IMR-90 (cell line): ENCODE results near the gene VIT. TPM values are rescaled to one million over a fixed set of nuclear protein-coding genes. Genes with fewer than 3 reads are reported as not detected.

Experiments used
- ATAC-seq: fragments of 200-7000 bp; cut with Tn5 transposase; 2 replicates; pipeline ENCODE4 v1.9.1; 2020; ENCODE audit warnings: low read depth, mild to moderate bottlenecking, moderate library complexity
- BruUV-seq: library from RNA; stranded (reverse); fragments of 400-500 nt; replicated peaks from 2 replicates; lab custom pipeline; 2021; lab: Mats Ljungman, UMichigan
- CTCF ChIA-PET: fragments of 300-600 bp; formaldehyde crosslinking; extraction: SDS; loops from one replicate; lab custom pipeline; 2021; ENCODE audit warnings: antibody characterized with exemption; lab: Yijun Ruan, JAX
- POLR2A ChIA-PET: fragments of 300-600 bp; sonication (Branson Sonifier 250); formaldehyde crosslinking; loops from one replicate; lab custom pipeline; 2022; ENCODE audit warnings: antibody characterized with exemption; ENCODE audit not compliant: unreplicated experiment; lab: Charles Lee
- DNase-seq: peaks from one replicate; pipeline ENCODE4 v3.0.0; 2013
- H2AFZ ChIP-seq: replicated peaks from 2 replicates; pipeline ENCODE3; 2013; ENCODE audit warnings: low read length, mild to moderate bottlenecking; ENCODE audit not compliant: poor library complexity
- H2AK5ac ChIP-seq: 2 replicates; pipeline ENCODE4 v1.6.1; 2013; ENCODE audit warnings: low read depth, low read length, inconsistent platforms
- H2AK9ac ChIP-seq: replicated peaks from 2 replicates; pipeline ENCODE3; 2013; ENCODE audit warnings: mild to moderate bottlenecking, low read depth, low read length, moderate library complexity; ENCODE audit not compliant: poor library complexity
- H2BK120ac ChIP-seq: 2 replicates; pipeline ENCODE4 v1.6.1; 2013; ENCODE audit warnings: low read depth, low read length, inconsistent platforms
- H2BK15ac ChIP-seq: 3 replicates; pipeline ENCODE4 v1.6.1; 2013; ENCODE audit warnings: low read depth, low read length, inconsistent platforms
- H2BK20ac ChIP-seq: 2 replicates; pipeline ENCODE4 v1.6.1; 2013; ENCODE audit warnings: low read depth, mild to moderate bottlenecking, inconsistent platforms, low read length, moderate library complexity
- H2BK5ac ChIP-seq: 2 replicates; pipeline ENCODE4 v1.6.1; 2013; ENCODE audit warnings: mild to moderate bottlenecking, low read depth, low read length, inconsistent platforms; ENCODE audit not compliant: poor library complexity, severe bottlenecking
- H3K14ac ChIP-seq: replicated peaks from 2 replicates; pipeline ENCODE4 v1.6.1; 2013; ENCODE audit warnings: low read depth, low read length, inconsistent platforms
- H3K18ac ChIP-seq: 2 replicates; pipeline ENCODE4 v1.6.1; 2013; ENCODE audit warnings: low read depth, low read length, control low read depth
- H3K23ac ChIP-seq: 2 replicates; pipeline ENCODE4 v1.6.1; 2013; ENCODE audit warnings: low read depth, low read length, inconsistent platforms
- H3K27ac ChIP-seq: 2 replicates; pipeline ENCODE4 v1.5.1; 2013; ENCODE audit warnings: mild to moderate bottlenecking, control low read depth, low read length; ENCODE audit not compliant: insufficient read depth
- H3K27me3 ChIP-seq: 2 replicates; pipeline ENCODE4 v1.6.1; 2013; ENCODE audit warnings: low read length; ENCODE audit not compliant: control insufficient read depth, insufficient read depth
- H3K36me3 ChIP-seq: 2 replicates; pipeline ENCODE4 v1.6.1; 2013; ENCODE audit warnings: low read length, mixed read lengths; ENCODE audit not compliant: control insufficient read depth, insufficient read depth
- H3K4ac ChIP-seq: 2 replicates; pipeline ENCODE4 v1.6.1; 2013; ENCODE audit warnings: low read depth, low read length, inconsistent platforms
- H3K4me1 ChIP-seq: 2 replicates; pipeline ENCODE4 v1.6.1; 2013; ENCODE audit warnings: low read length, mixed read lengths; ENCODE audit not compliant: control insufficient read depth, insufficient read depth
- H3K4me2 ChIP-seq: 2 replicates; pipeline ENCODE4 v1.6.1; 2013; ENCODE audit warnings: low read depth, mild to moderate bottlenecking, control low read depth, low read length, moderate library complexity
- H3K4me3 ChIP-seq: 2 replicates; pipeline ENCODE4 v1.5.1; 2013; ENCODE audit warnings: low read depth, mild to moderate bottlenecking, control low read depth, low read length, moderate library complexity; ENCODE audit not compliant: insufficient read depth
- H3K56ac ChIP-seq: 2 replicates; pipeline ENCODE4 v1.6.1; 2013; ENCODE audit warnings: low read length, inconsistent platforms; ENCODE audit not compliant: insufficient read depth; ENCODE audit errors: extremely low read depth
- H3K79me1 ChIP-seq, 2 experiments: 2 replicates each; pipeline ENCODE4 v1.6.1; 2013; ENCODE audit warnings: low read length in 2 of 2, inconsistent platforms in 1 of 2, low read depth in 1 of 2
- H3K9ac ChIP-seq: 2 replicates; pipeline ENCODE4 v1.6.1; 2013; ENCODE audit warnings: low read depth, low read length, control low read depth
- H3K9me1 ChIP-seq: 2 replicates; pipeline ENCODE4 v1.6.1; 2013; ENCODE audit warnings: low read length, inconsistent platforms; ENCODE audit not compliant: insufficient read depth
- H3K9me3 ChIP-seq: 2 replicates; pipeline ENCODE4 v1.6.1; 2013; ENCODE audit warnings: low read length; ENCODE audit not compliant: control insufficient read depth, insufficient read depth
- H4K20me1 ChIP-seq: 2 replicates; pipeline ENCODE4 v1.6.1; 2013; ENCODE audit warnings: low read length, inconsistent platforms; ENCODE audit not compliant: insufficient read depth
- H4K5ac ChIP-seq: 2 replicates; pipeline ENCODE4 v1.6.1; 2013; ENCODE audit warnings: mild to moderate bottlenecking, low read depth, low read length, control low read depth
- H4K8ac ChIP-seq, 2 experiments: 2 replicates each; pipeline ENCODE4 v1.6.1; 2013; ENCODE audit warnings: low read depth in 2 of 2, low read length in 2 of 2, control low read depth in 1 of 2, inconsistent platforms in 1 of 2
- H4K91ac ChIP-seq: 2 replicates; pipeline ENCODE4 v1.6.1; 2013; ENCODE audit warnings: low read depth, low read length, inconsistent platforms; ENCODE audit not compliant: insufficient read depth
- BHLHE40 ChIP-seq: fragments of 150-350 bp; IDR thresholded peaks from 2 replicates; pipeline ENCODE4 v1.6.1; 2016; ENCODE audit warnings: mild to moderate bottlenecking, low read depth, low read length
- CEBPB ChIP-seq: IDR thresholded peaks from 2 replicates; pipeline ENCODE4 v1.6.1; 2012; ENCODE audit warnings: low read depth, low read length, improper control_type of control experiment
- CHD1 ChIP-seq: IDR thresholded peaks from 2 replicates; pipeline ENCODE4 v1.6.1; 2012; ENCODE audit warnings: low read depth, low read length, improper control_type of control experiment
- FOS ChIP-seq: fragments of 150-350 bp; IDR thresholded peaks from 2 replicates; pipeline ENCODE4 v1.6.1; 2016; ENCODE audit warnings: low read depth, low read length
- MAFK ChIP-seq: IDR thresholded peaks from 2 replicates; pipeline ENCODE4 v1.6.1; 2012; ENCODE audit warnings: low read depth, low read length, improper control_type of control experiment
- MAZ ChIP-seq: IDR thresholded peaks from 2 replicates; pipeline ENCODE4 v1.6.1; 2012; ENCODE audit warnings: low read depth, mild to moderate bottlenecking, low read length, improper control_type of control experiment, moderate library complexity, borderline replicate concordance
- MXI1 ChIP-seq: IDR thresholded peaks from 2 replicates; pipeline ENCODE4 v1.6.1; 2012; ENCODE audit warnings: low read depth, mild to moderate bottlenecking, low read length, moderate library complexity, borderline replicate concordance
- NFE2L2 ChIP-seq: fragments of 150-350 bp; IDR thresholded peaks from 2 replicates; pipeline ENCODE4 v1.6.1; 2016; ENCODE audit warnings: low read depth, mild to moderate bottlenecking, low read length
- POLR2A ChIP-seq: IDR thresholded peaks from 2 replicates; pipeline ENCODE4 v1.6.1; 2012; ENCODE audit warnings: mild to moderate bottlenecking, low read depth, low read length
- RAD21 ChIP-seq: IDR thresholded peaks from 2 replicates; pipeline ENCODE4 v1.6.1; 2012; ENCODE audit warnings: low read length, improper control_type of control experiment
- RCOR1 ChIP-seq: IDR thresholded peaks from 2 replicates; pipeline ENCODE4 v1.6.1; 2012; ENCODE audit warnings: mild to moderate bottlenecking, low read length, improper control_type of control experiment; ENCODE audit not compliant: insufficient replicate concordance
- RFX5 ChIP-seq: IDR thresholded peaks from 2 replicates; pipeline ENCODE4 v1.8.0; 2012; ENCODE audit warnings: low read depth, mild to moderate bottlenecking, low read length, moderate library complexity
- SMC3 ChIP-seq: fragments of 150-350 bp; IDR thresholded peaks from 2 replicates; pipeline ENCODE4 v1.6.1; 2016; ENCODE audit warnings: low read depth, mild to moderate bottlenecking, antibody characterized with exemption, low read length, moderate library complexity
- WGBS, 2 experiments: methylation state at CpG; one replicate each; pipeline versions ENCODE4 v1.1.5 to v1.1.7; 2013; ENCODE audit warnings: missing lambda C conversion rate in 2 of 2; ENCODE audit not compliant: insufficient read length in 1 of 2; ENCODE audit errors: extremely low coverage in 2 of 2; 5-methylcytosine and 5-hydroxymethylcytosine counted together
- dilution Hi-C: fragments of 300-500 bp; cut with HindIII; formaldehyde crosslinking; loops from one replicate; pipeline ENCODE4 v1.14.3; 2018; ENCODE audit warnings: low sequenced_read_pairs; ENCODE audit not compliant: unreplicated experiment
- in situ Hi-C: fragments of 300-500 bp; cut with MboI; formaldehyde crosslinking; loops from 3 replicates; pipeline ENCODE4 v1.14.3; 2019; ENCODE audit warnings: low sequenced_read_pairs, inconsistent platforms, mixed read lengths
- intact Hi-C: fragments of 100-400 bp; cut with micrococcal nuclease; formaldehyde crosslinking; loops from 2 replicates; pipeline ENCODE4 v1.10.0; 2022
- polyA plus RNA-seq, 3 experiments: library from polyadenylated mRNA; depleted of rRNA; stranded (reverse); fragments of >200 nt; gene quantifications; 2 replicates each; pipeline ENCODE4 v1.2.3, GENCODE V29; 2012; ENCODE audit warnings: low replicate concordance in 1 of 3
- total RNA-seq: library from RNA; depleted of rRNA; stranded (reverse); fragments of >200 nt; gene quantifications from 2 replicates; pipeline ENCODE4 v1.2.3, GENCODE V29; 2012
- TF ChIP-seq, protein P1 (sequence below): fragments of 150-350 bp; IDR thresholded peaks from 2 replicates; pipeline ENCODE4 v1.6.1; 2016; ENCODE audit warnings: low read depth, mild to moderate bottlenecking, low read length, moderate library complexity, borderline replicate concordance
- TF ChIP-seq, protein P2 (sequence below): fragments of 150-350 bp; IDR thresholded peaks from 2 replicates; pipeline ENCODE4 v1.6.1; 2017; ENCODE audit warnings: mild to moderate bottlenecking, antibody characterized with exemption, low read length, low read depth
- TF ChIP-seq, protein P3 (sequence below): conservative IDR thresholded peaks from 2 replicates; pipeline ENCODE4 v1.5.1; 2012; ENCODE audit warnings: mild to moderate bottlenecking, low read depth, low read length, improper control_type of control experiment

The VIT gene
- total and polyA plus RNA-seq, 2 of the 4 experiments (the other 2 are of a cell fraction) = under 0.01 TPM; not detected in 1

DNA sequence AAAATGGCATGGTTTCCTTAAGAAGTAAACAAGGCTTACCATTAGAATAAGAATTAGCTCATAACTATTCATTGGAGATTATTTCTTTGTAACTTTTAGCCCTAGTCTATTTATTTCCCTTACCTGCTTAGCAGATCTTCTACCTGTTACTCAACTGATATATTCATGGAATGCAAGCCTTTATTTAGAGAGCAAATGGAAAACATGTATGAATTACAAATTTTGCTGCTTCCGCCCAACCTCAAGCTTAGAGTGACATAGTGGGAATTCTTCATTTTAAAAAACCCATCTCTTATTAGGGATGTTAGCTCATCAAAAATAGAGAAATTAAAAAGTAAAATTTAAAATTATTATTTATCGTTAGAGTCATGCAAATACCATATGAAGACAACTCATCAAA is 158.9 kb downstream of the VIT start:
- Histone ChIP-seq H3K9me1 (peaks cover 2% of the 10 kb centered on the region; the same call in 1 of the 2 replicates), H3K36me3 (peaks cover 14% of the 10 kb centered on the region), H3K23ac (no peak overlapping the region), H4K91ac (no peak overlapping the region), H3K27ac (no peak overlapping the region), H3K14ac (no peak overlapping the region), H4K8ac (no peak overlapping the region), H3K27me3 (no peaks in the 10 kb centered on the region), H4K5ac (no peak overlapping the region), H3K4me3 (no peak overlapping the region), H3K18ac (no peak overlapping the region), H2AK5ac (no peak overlapping the region), H3K56ac (no peak overlapping the region), H3K79me1 (no peaks in the 10 kb centered on the region), H2BK15ac (no peak overlapping the region), H2BK20ac (no peak overlapping the region), H3K4me2 (no peak overlapping the region), H3K4ac (no peak overlapping the region), H3K9me3 (no peaks in the 10 kb centered on the region), H3K4me1 (no peaks in the 10 kb centered on the region), H2AK9ac (no peak overlapping the region), H2BK120ac (no peak overlapping the region), H2BK5ac (no peak overlapping the region), H2AFZ (no peak overlapping the region), H4K20me1 (no peaks in the 10 kb centered on the region), H3K9ac (no peak overlapping the region)
- POLR2A ChIA-PET = no interaction called here
- WGBS, 2 experiments = no CpG with 5 or more reads among the region's 2 CpGs
- no peak for DNase-seq
- no peak for ATAC-seq
- dilution Hi-C loops (no loop called here), in situ Hi-C loops (no loop called here), intact Hi-C loops (no loop called here)
- TF ChIP-seq, protein P1, sequence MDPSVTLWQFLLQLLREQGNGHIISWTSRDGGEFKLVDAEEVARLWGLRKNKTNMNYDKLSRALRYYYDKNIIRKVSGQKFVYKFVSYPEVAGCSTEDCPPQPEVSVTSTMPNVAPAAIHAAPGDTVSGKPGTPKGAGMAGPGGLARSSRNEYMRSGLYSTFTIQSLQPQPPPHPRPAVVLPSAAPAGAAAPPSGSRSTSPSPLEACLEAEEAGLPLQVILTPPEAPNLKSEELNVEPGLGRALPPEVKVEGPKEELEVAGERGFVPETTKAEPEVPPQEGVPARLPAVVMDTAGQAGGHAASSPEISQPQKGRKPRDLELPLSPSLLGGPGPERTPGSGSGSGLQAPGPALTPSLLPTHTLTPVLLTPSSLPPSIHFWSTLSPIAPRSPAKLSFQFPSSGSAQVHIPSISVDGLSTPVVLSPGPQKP = no peak
- no peak for TF ChIP-seq MAZ
- TF ChIP-seq, protein P2, sequence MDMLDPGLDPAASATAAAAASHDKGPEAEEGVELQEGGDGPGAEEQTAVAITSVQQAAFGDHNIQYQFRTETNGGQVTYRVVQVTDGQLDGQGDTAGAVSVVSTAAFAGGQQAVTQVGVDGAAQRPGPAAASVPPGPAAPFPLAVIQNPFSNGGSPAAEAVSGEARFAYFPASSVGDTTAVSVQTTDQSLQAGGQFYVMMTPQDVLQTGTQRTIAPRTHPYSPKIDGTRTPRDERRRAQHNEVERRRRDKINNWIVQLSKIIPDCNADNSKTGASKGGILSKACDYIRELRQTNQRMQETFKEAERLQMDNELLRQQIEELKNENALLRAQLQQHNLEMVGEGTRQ = no peak
- TF ChIP-seq, protein P3, sequence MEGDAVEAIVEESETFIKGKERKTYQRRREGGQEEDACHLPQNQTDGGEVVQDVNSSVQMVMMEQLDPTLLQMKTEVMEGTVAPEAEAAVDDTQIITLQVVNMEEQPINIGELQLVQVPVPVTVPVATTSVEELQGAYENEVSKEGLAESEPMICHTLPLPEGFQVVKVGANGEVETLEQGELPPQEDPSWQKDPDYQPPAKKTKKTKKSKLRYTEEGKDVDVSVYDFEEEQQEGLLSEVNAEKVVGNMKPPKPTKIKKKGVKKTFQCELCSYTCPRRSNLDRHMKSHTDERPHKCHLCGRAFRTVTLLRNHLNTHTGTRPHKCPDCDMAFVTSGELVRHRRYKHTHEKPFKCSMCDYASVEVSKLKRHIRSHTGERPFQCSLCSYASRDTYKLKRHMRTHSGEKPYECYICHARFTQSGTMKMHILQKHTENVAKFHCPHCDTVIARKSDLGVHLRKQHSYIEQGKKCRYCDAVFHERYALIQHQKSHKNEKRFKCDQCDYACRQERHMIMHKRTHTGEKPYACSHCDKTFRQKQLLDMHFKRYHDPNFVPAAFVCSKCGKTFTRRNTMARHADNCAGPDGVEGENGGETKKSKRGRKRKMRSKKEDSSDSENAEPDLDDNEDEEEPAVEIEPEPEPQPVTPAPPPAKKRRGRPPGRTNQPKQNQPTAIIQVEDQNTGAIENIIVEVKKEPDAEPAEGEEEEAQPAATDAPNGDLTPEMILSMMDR = no peak
- TF ChIP-seq MXI1 = no peak
- TF ChIP-seq POLR2A = no peak
- TF ChIP-seq FOS = no peak
- no peak for TF ChIP-seq RCOR1
- TF ChIP-seq RAD21 = no peak
- TF ChIP-seq CEBPB = no peak
- TF ChIP-seq SMC3 = no peak
- no peak for TF ChIP-seq MAFK
- no peak for TF ChIP-seq RFX5
- TF ChIP-seq CHD1 = no peak
- no peak for TF ChIP-seq BHLHE40
- TF ChIP-seq NFE2L2 = no peak
- CTCF ChIA-PET = interaction anchor here (1.3 kb wide), 1 partner anchor 11 kb away, joined by 3 read pairs; no protein-coding TSS in a partner anchor
- no TSS peak for BruUV-seq
